Fibroblast of mammary gland (primary cell): ENCODE measurements around the gene FKBP11.
A peak's percentile ranks its signal among the peaks of the same experiment; 100 is the strongest.

Experiments used
- DNase-seq: peaks from one replicate; pipeline ENCODE4 v3.0.0-alpha.2; 2010; ENCODE audit warnings: low read depth
- H3K4me3 ChIP-seq: 2 replicates; pipeline ENCODE4 v1.5.1; 2011; ENCODE audit warnings: low read depth, mild to moderate bottlenecking, low read length, moderate library complexity; ENCODE audit not compliant: control insufficient read depth
- CTCF ChIP-seq: conservative IDR thresholded peaks from 2 replicates; pipeline ENCODE4 v1.5.1; 2011; ENCODE audit warnings: low read depth, low read length, inconsistent platforms; ENCODE audit not compliant: control insufficient read depth, insufficient read depth

FKBP11 gene

GRCh38 chr12:48940181-48940580, 14.9 kb upstream of the FKBP11 start:
- DNase-seq, result peak; percentile 31
- no peak overlapping the region for H3K4me3 ChIP-seq

GRCh38 chr12:48938805-48939204, 13.5 kb upstream of the FKBP11 start:
- TF ChIP-seq CTCF, result no peak
- no peak overlapping the region for H3K4me3 ChIP-seq
- DNase-seq, result no peak

More at GRCh38 chr12:48940181-48940580, 14.9 kb upstream of the FKBP11 start:
- TF ChIP-seq CTCF, result no peak

GRCh38 chr12:48937170-48937569, 11.9 kb upstream of the FKBP11 start:
- no peak overlapping the region for H3K4me3 ChIP-seq
- no peak for TF ChIP-seq CTCF
- no peak for DNase-seq

GRCh38 chr12:48936379-48936979, 11.2 kb upstream of the FKBP11 start:
- H3K4me3 ChIP-seq, result no peak overlapping the region
- peak; percentile 74 for DNase-seq
- peak; percentile 94 for TF ChIP-seq CTCF

- DNase-seq, result no peak
- TF ChIP-seq CTCF, result peak; percentile 21
- no peak overlapping the region for H3K4me3 ChIP-seq
Observed at GRCh38 chr12:48934312-48934706, 9.0 kb upstream of the FKBP11 start.

GRCh38 chr12:48933664-48934311, 8.5 kb upstream of the FKBP11 start:
- DNase-seq, result no peak
- H3K4me3 ChIP-seq, result no peak overlapping the region
- no peak for TF ChIP-seq CTCF
